Measurements from ENCODE around the gene MYOZ2.
A peak's percentile ranks its signal among the peaks of the same experiment; 100 is the strongest.

Gene MYOZ2

GRCh38 chr4:119099227-119099810 is 36.3 kb upstream of the MYOZ2 start:
- POLR2A ChIA-PET (ENCODE audit: low non-redundant PET): no interaction called here
- H3K27ac ChIP-seq: no peak overlapping the region
- no peak for TF ChIP-seq CTCF (conservative IDR thresholded peaks at IDR 0.05; ENCODE audit: low read depth)
- CTCF ChIA-PET: no interaction called here
- DNase-seq (ENCODE audit: low spot score): no peak

- TF ChIP-seq CTCF (conservative IDR thresholded peaks at IDR 0.05; ENCODE audit: low read depth): no peak
- no peak for DNase-seq (ENCODE audit: low spot score)
- POLR2A ChIA-PET (ENCODE audit: low non-redundant PET): no interaction called here
Measured at GRCh38 chr4:119100655-119101054, 35.0 kb upstream of the MYOZ2 start.

GRCh38 chr4:119103263-119103662 is 32.4 kb upstream of the MYOZ2 start:
- TF ChIP-seq CTCF (conservative IDR thresholded peaks at IDR 0.05; ENCODE audit: low read depth): no peak
- peak; percentile 83 for DNase-seq (ENCODE audit: low spot score)
- peak overlapping the region; percentile 89 for H3K27ac ChIP-seq
- CTCF ChIA-PET: interaction anchor here (1.0 kb wide), 1 partner anchor 10 kb away, joined by 8 read pairs; no protein-coding TSS in a partner anchor
- POLR2A ChIA-PET (ENCODE audit: low non-redundant PET): interaction anchor here (0.6 to 1.1 kb wide), 3 partner anchors 34 to 110 kb away, joined by 3 to 6 read pairs (median 5); partner anchors contain the start of gene USP53

More at GRCh38 chr4:119100655-119101054, 35.0 kb upstream of the MYOZ2 start:
- no peak overlapping the region for H3K27ac ChIP-seq
- CTCF ChIA-PET: interaction anchor here (0.6 kb wide), 1 partner anchor 13 kb away, joined by 3 read pairs; no protein-coding TSS in a partner anchor

- no peak for TF ChIP-seq CTCF (conservative IDR thresholded peaks at IDR 0.05; ENCODE audit: low read depth)
- CTCF ChIA-PET: no interaction called here
- no peak overlapping the region for H3K27ac ChIP-seq
- no peak for DNase-seq (ENCODE audit: low spot score)
- POLR2A ChIA-PET (ENCODE audit: low non-redundant PET): no interaction called here
Measured at GRCh38 chr4:119104644-119105273, 30.9 kb upstream of the MYOZ2 start.

GRCh38 chr4:119105605-119106004 is 30.0 kb upstream of the MYOZ2 start:
- ChIA-PET CTCF (no interaction called here), POLR2A (ENCODE audit: low non-redundant PET) (no interaction called here)
- TF ChIP-seq CTCF (conservative IDR thresholded peaks at IDR 0.05; ENCODE audit: low read depth): no peak
- no peak for DNase-seq (ENCODE audit: low spot score)
- no peak overlapping the region for H3K27ac ChIP-seq

GRCh38 chr4:119106036-119107000 is 29.3 kb upstream of the MYOZ2 start:
- POLR2A ChIA-PET (ENCODE audit: low non-redundant PET): no interaction called here
- DNase-seq (ENCODE audit: low spot score): no peak

More at GRCh38 chr4:119106036-119107000, 29.3 kb upstream of the MYOZ2 start:
- CTCF ChIA-PET: interaction anchor here (0.7 kb wide), 1 partner anchor 19 kb away, joined by 3 read pairs; no protein-coding TSS in a partner anchor
- no peak for TF ChIP-seq CTCF (conservative IDR thresholded peaks at IDR 0.05; ENCODE audit: low read depth)
- peak overlapping the region; percentile 44; the same call in 1 of the 2 replicates for H3K27ac ChIP-seq
